ENCODE results near the gene KCTD4.
A peak's percentile ranks its signal among the peaks of the same experiment; 100 is the strongest.
"Not testable (repeated sequence)": the region's sequence is repeated elsewhere in the genome, so short reads cannot be mapped to it uniquely, and the experiment has no call there.

The KCTD4 gene

DNA sequence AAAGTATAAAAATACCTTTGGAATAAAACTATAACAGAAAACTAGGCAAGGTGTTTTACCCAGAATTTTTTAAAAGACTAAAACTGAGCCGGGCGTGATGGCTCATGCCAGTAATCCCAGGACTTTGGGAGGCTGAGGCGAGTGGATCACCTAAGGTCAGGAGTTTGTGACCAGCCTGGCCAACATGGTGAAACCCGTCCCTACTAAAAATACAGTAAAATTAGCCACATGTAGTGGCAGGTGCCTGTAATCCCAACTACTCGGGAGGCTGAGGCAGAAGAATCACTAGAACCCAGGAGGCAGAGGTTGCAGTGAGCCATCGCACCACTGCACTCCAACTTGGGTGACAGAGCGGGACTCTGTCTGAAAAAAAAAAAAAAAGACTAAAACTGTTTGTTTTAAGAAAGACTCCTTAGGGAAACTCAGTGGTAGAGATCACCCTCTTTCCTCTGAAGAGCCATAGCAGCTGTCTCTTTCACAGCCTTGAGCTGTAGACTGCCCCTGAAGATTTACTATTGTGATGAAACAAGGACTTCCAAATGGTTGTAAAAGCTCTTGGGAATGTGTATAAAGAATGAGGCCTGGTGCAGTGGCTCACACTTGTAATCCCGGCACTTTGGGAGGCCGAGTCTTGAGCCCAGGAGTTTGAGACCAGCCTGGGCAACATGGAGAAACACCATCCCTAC lies 14.7 kb upstream of the KCTD4 start:
- no peak for DNase-seq

DNA sequence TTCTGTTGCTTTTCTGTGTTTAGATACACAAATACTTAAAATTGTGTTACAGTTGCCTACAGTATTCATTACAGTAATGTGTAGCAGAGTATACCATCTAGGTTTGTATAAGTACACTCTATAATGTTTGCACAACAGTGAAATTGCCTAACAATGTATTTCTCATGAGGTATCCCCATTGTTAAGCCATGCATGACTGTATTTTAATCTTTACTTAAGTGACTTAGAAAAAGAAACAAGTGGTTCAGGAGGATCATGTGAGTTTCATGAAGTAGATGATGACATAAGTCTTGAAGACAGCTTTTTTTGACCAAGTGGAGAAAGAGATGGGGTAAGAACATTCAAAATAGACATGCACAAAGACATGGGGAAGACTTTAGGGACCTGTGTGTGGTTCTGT lies 8.4 kb upstream of the KCTD4 start:
- DNase-seq, result no peak

DNA sequence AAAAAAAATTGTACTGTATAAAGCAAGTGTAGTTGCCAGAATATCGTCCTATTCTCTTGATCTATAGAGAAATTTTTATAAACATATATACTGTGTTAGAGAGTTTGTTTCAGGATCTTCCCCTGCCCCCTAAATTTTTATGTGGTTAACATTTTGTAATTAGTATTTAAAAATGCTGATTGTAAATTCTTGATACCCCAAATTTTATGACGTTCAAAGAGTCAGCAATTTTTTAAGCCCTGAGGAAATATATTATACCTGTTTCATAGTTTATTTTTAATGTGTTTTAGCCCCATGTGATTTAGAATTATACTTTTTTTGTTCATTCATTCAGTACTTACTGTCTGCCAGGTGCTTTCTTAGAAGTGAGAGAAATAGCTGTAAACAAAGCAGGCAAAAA lies 7.3 kb upstream of the KCTD4 start:
- no peak for DNase-seq

DNA sequence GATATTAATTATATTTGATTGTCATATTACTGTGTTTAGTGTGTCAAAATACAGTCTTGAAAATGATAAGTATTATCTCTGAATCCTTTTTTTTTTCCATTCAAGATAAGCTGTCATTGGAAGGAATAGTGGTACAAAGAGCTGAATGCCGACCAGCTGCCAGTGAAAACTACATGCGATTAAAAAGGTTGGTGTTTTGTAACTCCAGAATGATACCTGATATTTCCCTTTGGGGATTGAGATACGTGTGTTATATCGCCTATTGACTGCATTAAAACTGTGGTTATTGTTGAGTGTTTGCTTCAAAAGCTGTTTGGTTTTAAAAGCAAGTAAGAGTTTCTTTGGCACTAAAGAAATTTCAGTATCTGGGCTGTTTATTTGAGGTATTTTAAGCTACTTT lies 6.5 kb upstream of the KCTD4 start:
- DNase-seq, result peak; percentile 53 to 59

DNA sequence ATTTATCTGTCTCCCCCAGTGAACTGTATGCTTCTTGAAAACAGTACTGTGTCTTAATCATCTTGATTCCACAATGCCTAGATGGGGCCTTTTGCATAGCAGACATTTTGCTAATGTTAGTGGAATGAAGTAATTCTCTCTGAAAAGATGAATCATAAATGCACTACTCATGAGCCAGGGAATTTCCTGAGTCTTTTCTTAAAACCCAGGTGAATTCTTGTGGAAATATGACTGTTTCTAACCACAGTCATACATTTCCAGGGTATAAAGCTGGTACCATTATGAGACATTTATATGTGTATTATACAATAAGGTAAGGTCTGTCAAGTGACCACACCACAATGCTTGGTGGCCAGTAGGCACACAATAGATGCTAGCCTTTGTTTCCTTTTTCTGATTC lies 5.5 kb upstream of the KCTD4 start:
- DNase-seq, result no peak

DNA sequence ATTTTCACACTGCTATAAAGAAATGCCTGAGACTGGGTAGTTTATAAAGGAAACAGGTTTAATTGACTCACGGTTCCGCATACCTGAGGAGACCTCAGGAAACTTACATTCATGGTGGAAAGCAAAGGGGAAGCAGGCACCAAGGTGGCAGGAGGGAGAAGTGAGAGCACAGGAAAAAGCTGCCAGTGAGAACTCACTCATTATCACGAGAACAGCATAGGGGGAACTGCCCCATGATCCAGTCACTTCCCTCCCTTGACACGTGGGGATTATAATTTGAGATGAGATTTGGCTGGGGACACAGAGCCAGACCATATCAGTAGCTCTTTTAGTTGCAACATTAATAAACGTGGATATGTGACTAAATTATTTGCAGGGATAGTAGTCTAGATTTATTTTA lies 4.3 kb upstream of the KCTD4 start:
- DNase-seq, result no peak

DNA sequence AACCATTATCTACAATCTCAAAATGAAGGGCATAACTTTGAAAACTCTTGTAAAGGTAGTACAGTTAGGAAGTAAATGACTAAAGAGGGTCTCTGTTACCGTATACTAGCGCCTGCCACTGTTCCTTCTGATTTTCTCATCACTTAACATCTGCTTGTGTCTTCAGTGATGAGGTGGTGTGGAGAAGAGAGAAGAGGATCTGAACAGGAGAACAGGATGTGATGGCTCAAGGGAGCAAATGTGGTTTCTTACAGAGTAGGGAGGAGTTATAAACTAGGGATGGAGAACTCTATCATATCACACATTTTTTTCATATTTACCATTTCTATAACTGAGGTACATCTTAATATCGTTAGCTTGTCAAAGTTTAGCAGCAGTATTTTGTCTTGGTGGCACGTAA lies 1.1 kb downstream of the KCTD4 start:
- no peak for DNase-seq

DNA sequence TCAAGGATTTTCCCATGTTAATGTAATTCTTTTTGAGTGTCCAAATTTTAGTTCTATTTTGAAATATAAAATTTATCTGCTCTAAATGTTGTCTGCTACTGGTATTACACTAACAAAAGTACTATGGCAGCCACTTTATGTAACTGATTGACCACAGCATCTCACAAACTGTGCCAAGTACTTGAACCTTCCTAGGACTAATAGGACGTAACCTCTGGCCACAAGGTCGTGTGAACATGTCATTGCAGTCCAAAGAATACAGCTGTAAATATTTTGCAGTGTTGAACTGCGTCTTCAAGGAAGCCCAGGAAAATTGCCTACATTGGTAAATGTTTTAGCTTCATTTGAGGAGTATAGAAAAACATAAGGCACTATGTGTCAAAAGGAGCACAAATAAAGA lies 1.9 kb downstream of the KCTD4 start:
- DNase-seq, result no peak

DNA sequence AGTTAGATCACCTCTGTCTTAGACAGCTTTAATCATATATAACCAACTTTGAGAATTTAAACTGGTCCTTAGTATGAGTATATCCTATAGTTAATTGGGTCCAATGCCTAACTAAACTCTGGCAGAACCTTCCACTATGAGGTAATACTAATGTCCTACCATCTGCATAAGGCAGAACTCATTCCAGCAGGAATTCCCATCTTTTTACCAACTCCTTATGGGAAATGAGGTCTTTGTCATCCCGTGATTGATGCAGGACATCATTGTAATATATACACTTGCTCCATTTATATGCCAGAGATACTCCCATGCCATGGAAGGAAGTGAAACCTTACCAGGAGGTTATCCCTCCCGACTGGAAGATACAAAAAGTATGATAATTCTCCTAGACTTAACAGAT lies 2.8 kb downstream of the KCTD4 start:
- no peak for DNase-seq

DNA sequence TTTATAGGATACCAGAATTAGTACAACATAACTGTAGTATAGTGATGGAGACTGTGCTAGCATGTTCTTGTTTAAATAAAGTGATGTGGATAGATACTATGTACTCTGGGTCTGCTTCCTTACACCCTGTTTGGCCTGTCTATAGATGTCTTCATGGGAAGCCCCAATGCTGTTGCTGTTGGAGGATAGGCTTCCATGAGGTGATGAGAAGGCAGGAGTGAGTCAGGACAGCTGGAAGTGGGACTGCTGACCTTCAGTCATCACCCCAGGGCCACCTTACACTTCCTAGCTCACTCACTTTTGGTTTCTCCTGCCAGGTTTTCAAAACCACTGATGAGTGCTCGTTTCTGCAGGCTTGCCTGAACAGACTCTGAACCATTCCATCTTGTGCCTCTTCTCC lies 4.2 kb downstream of the KCTD4 start:
- no peak for DNase-seq

DNA sequence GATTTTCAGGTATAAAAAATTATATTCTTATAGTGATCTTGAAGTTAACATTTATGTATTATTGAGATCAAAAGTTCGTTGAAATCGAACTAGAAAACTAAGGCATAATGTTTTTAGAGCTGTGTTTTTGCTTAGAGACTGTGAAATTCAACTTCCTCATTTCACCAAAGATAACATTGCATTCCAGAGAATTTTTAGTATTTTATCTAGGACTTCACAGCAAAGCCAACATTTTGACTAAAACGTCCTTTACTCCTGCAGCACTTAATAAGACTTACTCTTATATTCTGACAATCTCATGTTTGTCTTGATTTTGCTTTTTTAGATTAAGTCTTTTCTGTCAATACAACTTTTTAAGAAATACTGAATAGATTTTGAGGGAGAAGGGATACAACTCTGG lies 4.7 kb downstream of the KCTD4 start:
- DNase-seq, result no peak

DNA sequence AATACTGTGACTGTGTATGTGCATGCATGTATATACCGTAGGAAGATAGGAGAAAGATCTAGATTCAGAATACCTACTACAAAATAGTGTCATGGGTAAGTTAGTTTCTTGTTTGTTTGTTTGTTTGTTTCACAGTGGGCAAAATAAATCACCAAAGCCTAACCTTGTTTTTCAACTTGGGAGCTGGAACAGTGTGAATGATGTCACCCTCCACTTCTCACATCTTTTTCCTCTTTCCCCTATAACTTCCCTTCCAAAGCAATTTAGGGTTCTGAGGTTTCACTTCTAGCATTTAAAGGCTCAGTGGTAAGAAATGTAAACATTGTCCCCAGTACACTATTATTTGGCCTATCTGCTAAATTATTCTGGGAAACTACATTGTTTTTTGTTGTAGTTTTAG lies 5.4 kb downstream of the KCTD4 start:
- DNase-seq, result no peak

DNA sequence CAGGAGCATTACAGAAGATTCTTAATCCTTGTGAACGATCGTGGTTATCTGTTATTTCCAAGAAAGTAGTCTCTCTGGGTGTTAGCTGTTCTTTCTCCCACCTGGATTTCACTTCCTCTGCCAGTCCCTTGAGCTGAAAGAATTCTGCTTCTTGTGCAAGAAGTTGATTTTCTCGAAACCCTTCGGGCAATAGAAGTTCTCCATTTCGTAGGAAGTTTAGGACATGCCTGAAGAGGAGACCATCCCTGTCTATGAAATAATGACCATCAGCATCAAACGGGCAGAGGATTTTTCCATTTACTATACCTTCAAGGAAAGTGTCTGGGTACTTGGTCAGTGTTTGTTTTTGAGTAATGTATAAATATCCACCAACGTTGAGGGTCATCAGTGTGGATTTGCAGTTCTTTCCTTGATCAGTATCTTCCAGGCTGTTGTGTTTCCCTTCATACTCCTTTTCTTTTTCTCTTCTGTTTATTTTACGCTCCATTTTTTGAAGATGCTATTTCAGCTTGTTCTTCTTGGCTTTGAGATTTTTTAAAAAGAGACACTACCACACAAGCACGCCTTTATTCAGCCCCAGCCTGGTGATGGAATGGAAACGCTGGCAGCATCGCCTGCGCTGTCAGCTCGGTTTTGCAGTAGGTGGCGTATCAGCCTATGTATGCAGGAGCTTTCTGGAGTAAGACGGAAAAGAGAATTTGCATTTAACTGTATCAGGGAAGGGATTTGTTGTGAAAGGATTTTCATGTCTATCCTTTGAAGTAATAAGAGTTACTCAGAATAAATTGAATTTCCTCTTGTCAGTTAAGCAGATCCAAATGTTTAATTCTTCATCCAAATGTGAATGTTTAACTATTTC lies 6.5 kb downstream of the KCTD4 start:
- DNase-seq, result no peak

DNA sequence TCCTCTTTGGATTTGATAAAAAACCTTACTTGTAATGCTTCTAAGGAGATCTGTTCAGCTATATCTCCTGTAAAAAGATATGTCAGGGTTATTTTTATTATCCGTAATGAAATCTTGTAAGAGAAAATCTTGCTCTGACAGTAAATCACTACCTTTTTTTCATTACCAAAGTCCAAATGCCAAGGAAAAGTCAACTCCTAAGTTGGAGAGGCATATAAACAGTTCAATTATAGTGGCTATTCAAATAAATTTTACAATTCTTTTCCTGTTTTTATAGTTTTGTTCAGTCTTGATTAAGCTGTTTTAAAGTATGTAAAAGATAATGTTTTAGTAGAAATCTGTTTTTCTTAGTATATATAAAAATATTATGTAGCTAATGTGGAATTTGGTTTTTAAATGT lies 9.0 kb downstream of the KCTD4 start:
- DNase-seq, result no peak

DNA sequence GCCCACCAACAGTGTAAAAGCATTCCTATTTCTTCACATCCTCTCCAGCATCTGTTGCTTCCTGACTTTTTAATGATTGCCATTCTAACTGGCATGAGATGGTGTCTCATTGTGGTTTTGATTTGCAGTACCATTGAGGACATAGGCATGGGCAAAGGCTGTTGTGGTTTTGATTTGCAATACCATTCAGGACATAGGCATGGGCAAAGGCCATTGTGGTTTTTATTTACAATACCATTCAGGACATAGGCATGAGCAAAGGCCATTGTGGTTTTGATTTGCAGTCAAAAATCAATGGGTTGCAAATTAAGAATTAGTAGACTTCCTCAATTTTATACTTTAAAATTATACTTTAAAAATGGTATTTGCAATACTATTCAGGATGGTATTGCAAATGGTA lies 11.3 kb downstream of the KCTD4 start:
- DNase-seq, result not testable (repeated sequence)

DNA sequence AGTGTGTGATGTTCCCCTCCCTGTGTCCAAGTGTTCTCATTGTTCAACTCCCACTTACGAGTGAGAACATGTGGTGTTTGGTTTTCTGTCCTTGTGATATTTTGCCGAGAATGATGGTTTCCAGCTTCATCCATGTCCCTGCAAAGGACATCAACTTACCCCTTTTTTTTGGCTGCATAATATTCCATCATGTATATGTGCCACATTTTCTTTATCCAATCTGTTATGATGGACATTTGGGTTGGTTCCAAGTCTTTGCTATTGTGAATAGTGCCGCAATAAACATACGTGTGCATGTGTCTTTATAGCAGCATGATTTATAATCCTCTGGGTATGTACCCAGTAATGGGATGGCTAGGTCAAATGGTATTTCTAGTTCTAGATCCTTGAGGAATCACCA lies 11.8 kb downstream of the KCTD4 start:
- not testable (repeated sequence) for DNase-seq

DNA sequence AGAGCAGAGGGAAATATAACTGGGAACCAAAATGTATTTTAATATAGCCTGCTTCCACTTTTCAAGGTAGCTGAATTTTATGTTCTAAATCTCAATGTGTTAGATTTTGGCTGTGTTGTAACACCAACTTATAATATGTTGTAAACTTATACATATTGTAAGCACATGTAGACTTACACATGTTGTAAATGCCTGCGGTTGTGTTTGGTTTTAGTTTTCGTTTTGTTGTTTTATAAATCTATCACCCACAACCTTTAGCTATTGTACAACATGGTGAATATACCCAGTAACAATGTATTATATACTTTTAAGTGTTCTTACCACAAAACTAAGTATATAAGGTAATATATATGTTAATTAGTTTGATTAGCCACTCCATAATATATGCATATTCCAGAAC lies 15.6 kb downstream of the KCTD4 start:
- DNase-seq, result no peak

DNA sequence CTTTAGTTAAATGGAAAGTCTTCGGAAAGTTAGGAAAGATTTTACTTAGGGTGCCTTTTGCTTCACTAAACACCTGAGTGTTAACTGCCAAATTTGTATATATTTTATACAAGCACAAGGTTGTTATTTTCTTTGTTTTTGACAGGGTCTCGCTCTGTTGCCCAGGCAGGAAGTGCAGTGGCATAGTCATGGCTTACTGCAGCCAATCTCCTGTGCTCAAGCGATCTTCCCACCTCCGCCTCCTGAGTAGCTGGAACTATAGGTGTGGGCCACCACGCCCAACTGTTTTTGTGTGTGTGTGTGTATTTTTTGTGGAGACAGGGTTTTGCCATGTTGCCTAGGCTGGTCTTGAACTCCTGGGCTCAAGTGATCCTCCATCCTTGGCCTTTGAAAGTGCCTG lies 16.2 kb downstream of the KCTD4 start:
- DNase-seq, result no peak

DNA sequence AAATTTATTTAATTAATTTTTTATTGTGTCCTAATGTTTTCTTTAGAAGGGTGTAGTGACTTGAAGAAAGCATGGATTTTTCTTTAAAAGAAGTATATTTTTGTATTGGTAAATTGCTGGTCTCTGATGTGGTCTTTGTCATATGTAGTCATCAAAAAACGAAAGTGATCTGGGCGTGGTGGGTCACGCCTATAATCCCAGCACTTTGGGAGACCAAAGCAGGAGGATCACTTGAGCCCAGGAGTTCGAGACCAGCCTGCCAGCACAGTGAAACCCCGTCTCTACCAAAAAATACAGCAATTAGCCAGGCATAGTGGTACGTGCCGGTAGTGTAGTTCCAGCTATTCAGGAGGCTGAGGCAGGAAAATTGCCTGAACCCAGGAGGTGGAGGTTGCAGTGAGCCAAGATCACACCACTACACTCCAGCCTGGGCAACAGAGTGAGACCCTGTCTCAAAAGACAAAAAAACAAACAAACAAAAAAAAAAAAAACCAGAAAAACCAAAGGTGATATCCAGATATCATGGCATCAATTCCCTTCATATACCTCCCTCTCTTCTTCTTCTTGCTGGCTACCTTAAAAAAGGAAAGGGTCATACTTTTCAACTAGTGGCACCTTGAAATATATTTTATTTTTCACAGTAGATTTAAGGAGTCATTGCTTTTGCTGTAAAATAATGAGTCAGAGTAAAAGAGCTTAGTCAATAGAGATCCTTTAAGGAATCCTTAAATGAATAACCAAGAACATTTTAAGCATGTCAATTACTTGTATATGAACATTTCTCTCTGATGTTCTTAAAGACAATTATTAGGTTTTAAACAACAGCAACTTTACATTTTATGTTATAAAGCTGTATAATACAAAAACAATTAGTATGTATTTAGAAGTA lies 19.9 kb downstream of the KCTD4 start:
- no peak for DNase-seq

DNA sequence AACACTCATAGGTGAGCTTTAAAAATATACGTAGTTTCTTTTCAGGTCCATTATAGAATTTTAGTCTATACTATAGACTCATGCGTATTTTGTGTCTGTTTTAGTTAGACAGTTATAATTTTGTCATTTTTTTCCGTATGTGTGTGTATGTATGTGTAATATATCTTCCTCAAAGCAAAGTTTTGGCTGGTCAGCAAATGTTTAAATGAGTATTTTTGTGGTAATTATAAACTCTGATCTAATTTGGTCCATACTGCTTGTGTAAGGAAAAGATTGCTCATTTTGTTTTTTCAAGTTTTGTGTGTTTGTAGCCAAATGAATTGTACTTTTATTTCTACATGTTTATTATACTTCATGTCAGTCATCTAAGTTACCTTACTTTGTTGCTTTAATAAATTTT lies 20.5 kb downstream of the KCTD4 start:
- DNase-seq, result no peak

DNA sequence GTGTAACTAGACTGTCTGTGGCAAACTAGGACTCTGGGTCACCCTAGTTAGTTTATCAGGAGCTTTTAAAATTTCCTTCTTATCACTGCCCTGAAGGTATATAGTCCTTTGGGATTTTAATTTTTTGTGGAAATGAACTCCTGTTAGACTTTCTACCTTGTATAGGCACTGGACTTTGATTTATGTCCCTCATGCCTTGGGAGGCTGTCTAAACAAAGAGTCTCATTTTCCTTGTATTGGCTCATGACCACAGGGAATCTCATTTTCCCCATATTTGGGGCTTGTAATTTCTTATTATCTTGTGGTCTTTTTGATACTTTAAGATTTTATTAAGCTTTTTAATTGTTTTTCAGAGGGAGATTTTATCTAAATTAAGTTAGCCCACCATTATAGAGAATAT lies 21.4 kb downstream of the KCTD4 start:
- DNase-seq, result no peak

DNA sequence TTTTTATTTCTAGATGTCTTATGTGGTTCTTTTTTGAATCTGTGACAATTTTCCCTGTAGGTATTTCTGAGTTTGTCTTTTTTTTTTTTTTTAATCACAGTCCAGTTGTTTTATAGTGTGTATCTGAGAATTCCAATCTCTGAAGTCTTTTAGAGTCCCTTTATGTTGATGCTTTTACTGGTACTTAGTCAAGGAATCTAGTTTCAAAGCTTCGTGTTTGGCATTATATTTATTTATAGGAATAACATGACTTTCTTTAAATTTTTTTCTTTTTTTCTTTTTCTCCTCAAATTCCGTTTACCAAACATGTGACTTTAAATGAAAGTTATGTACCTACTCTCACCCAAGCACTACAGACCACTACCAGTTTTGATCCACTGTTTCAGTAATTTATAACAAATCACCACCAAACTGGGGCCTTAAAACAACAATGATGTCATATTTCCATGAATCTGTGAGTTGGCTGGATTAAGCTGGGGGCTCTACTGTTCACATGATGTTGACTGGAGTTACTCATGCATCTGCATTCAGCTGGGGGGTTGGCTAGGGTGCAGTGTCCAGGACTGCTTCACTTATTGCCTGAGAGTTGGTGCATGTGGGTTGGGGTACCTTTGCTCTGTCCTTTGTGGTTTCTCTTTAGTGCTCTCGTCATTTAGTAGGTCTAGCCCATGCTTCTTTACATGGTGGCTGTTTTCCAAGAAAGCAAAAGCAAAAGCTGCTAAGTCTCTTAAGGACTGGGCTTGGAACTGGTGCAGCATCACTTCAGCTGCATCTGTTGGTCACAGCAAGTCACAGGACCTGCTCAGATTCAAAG lies 22.3 kb downstream of the KCTD4 start:
- no peak for DNase-seq

DNA sequence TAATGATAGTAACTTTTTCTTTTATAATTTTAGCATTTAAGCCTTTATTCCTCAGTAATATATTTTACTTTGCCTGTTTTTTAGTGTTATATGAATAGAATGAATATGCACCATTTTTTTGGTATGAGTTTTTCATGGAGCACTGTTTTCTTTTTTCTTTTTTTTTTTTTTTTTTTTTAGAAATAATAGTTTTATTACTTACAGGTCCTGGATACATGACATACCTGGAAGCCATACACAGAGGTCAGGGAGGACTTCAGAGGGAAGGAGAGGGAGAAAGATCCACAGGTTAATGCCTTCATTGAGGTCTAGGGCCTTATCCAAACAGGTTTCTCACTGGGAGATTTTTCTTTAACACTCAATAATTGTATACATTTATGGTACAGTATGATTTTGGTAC lies 26.4 kb downstream of the KCTD4 start:
- DNase-seq, result no peak
